Activated CD8-positive, alpha-beta memory T cell treated with anti-CD3 and anti-CD28 coated beads, Interleukin-2, amount 10 ng/mL, durations not matched to agents 7 days and 5 days (primary cell): ENCODE measurements around the gene POLR2H. TPM values are rescaled to one million over a fixed set of nuclear protein-coding genes. Genes with fewer than 3 reads are reported as not detected.

Experiments
- ATAC-seq: fragments of 150-1000 bp; cut with Tn5 transposase; one replicate; pipeline ENCODE4 v1.10.0; 2021; ENCODE audit warnings: moderate library complexity
- CTCF ChIA-PET: fragments of 350-600 bp; sonication (Branson Sonifier 250); formaldehyde crosslinking; loops from one replicate; lab custom pipeline; 2021; ENCODE audit warnings: antibody characterized with exemption; lab: Charles Lee
- DNase-seq: peaks from one replicate; pipeline ENCODE4 v3.0.0-alpha.2; 2020
- H3K27ac Mint-ChIP-seq: one replicate; pipeline ENCODE4 v1.8.0; 2021; ENCODE audit warnings: mild to moderate bottlenecking, mixed read lengths
- H3K27me3 Mint-ChIP-seq: one replicate; pipeline ENCODE4 v1.8.0; 2021; ENCODE audit warnings: mixed read lengths
- H3K36me3 Mint-ChIP-seq: one replicate; pipeline ENCODE4 v1.8.0; 2021; ENCODE audit warnings: mild to moderate bottlenecking, mixed read lengths
- H3K4me1 Mint-ChIP-seq: one replicate; pipeline ENCODE4 v1.8.0; 2021; ENCODE audit warnings: mixed read lengths
- H3K4me3 Mint-ChIP-seq: one replicate; pipeline ENCODE4 v1.8.0; 2021; ENCODE audit warnings: mild to moderate bottlenecking, moderate library complexity, mixed read lengths
- H3K9me3 Mint-ChIP-seq: one replicate; pipeline ENCODE4 v1.8.0; 2022; ENCODE audit warnings: low read depth, mixed read lengths
- total RNA-seq, 2 experiments: library from RNA; stranded (reverse); gene quantifications; one replicate each; pipeline ENCODE4 v1.2.3, GENCODE V29; 2021

Gene POLR2H
- total RNA-seq, 2 experiments from 2014 or later = 84.3 to 104 TPM

- CTCF ChIA-PET = interaction anchor here (1.8 kb wide), 1 partner anchor 108 kb away, joined by 6 read pairs; no protein-coding TSS in a partner anchor
- DNase-seq (no peak), ATAC-seq (no peak)
- Mint-ChIP-seq H3K27me3 (peaks cover 24% of the 10 kb centered on the region), H3K27ac (no peak overlapping the region), H3K4me3 (no peak overlapping the region), H3K36me3 (no peaks in the 10 kb centered on the region), H3K4me1 (no peaks in the 10 kb centered on the region), H3K9me3 (no peaks in the 10 kb centered on the region)
Observed at GRCh38 chr3:184405075-184406030, 43.8 kb downstream of the POLR2H start.

- Mint-ChIP-seq H3K36me3 (no peaks in the 10 kb centered on the region), H3K4me3 (no peak overlapping the region), H3K9me3 (no peaks in the 10 kb centered on the region), H3K4me1 (no peaks in the 10 kb centered on the region), H3K27ac (no peak overlapping the region), H3K27me3 (peaks cover 2% of the 10 kb centered on the region)
- CTCF ChIA-PET = interaction anchor here (1.4 kb wide), 1 partner anchor 24 kb away, joined by 3 read pairs; no protein-coding TSS in a partner anchor
- DNase-seq = no peak
- ATAC-seq = no peak
Observed at GRCh38 chr3:184409331-184409926, 47.9 kb downstream of the POLR2H start.

- no peak overlapping the region for H3K27ac Mint-ChIP-seq
- no peaks in the 10 kb centered on the region for H3K27me3 Mint-ChIP-seq
- H3K4me1 Mint-ChIP-seq = no peaks in the 10 kb centered on the region
- CTCF ChIA-PET = interaction anchor here (1.4 kb wide), 1 partner anchor 25 kb away, joined by 3 read pairs; no protein-coding TSS in a partner anchor
- DNase-seq (no peak), ATAC-seq (no peak)
- H3K36me3 Mint-ChIP-seq = no peaks in the 10 kb centered on the region
- H3K4me3 Mint-ChIP-seq = no peak overlapping the region
- no peaks in the 10 kb centered on the region for H3K9me3 Mint-ChIP-seq
Observed at GRCh38 chr3:184409946-184410500, 48.5 kb downstream of the POLR2H start.

GRCh38 chr3:184414418-184415202 is 53.1 kb downstream of the POLR2H start:
- H3K4me3 Mint-ChIP-seq = no peak overlapping the region
- no peaks in the 10 kb centered on the region for H3K27me3 Mint-ChIP-seq
- ATAC-seq (no peak), DNase-seq (no peak)
- CTCF ChIA-PET = interaction anchor here (0.9 to 6.5 kb wide), 4 partner anchors 43 to 128 kb away, joined by 3 to 50 read pairs (median 4); no protein-coding TSS in a partner anchor
- H3K9me3 Mint-ChIP-seq = no peaks in the 10 kb centered on the region
- H3K27ac Mint-ChIP-seq = no peak overlapping the region
- peaks cover 2% of the 10 kb centered on the region for H3K4me1 Mint-ChIP-seq
- H3K36me3 Mint-ChIP-seq = no peaks in the 10 kb centered on the region

GRCh38 chr3:184415203-184415490 is 53.6 kb downstream of the POLR2H start:
- no peak overlapping the region for H3K4me3 Mint-ChIP-seq
- H3K27me3 Mint-ChIP-seq = peaks cover 4% of the 10 kb centered on the region
- H3K36me3 Mint-ChIP-seq = no peaks in the 10 kb centered on the region
- peaks cover 2% of the 10 kb centered on the region for H3K4me1 Mint-ChIP-seq
- no peak overlapping the region for H3K27ac Mint-ChIP-seq
- ATAC-seq (no peak), DNase-seq (no peak)
- H3K9me3 Mint-ChIP-seq = no peaks in the 10 kb centered on the region
- CTCF ChIA-PET = interaction anchor here (6.5 kb wide), 1 partner anchor 98 kb away, joined by 50 read pairs; no protein-coding TSS in a partner anchor

GRCh38 chr3:184417619-184418327 is 56.3 kb downstream of the POLR2H start:
- no peak overlapping the region for H3K4me3 Mint-ChIP-seq
- CTCF ChIA-PET = interaction anchor here (0.6 to 6.5 kb wide), 11 partner anchors 11 to 126 kb away, joined by 3 to 50 read pairs (median 4); no protein-coding TSS in a partner anchor
- peak; percentile 96 for ATAC-seq
- H3K27ac Mint-ChIP-seq = no peak overlapping the region
- H3K36me3 Mint-ChIP-seq = no peaks in the 10 kb centered on the region
- DNase-seq = peak; percentile 72
- peaks cover 2% of the 10 kb centered on the region for H3K4me1 Mint-ChIP-seq
- peaks cover 6% of the 10 kb centered on the region for H3K27me3 Mint-ChIP-seq
- no peaks in the 10 kb centered on the region for H3K9me3 Mint-ChIP-seq

Other genes starting within 250 kb of the POLR2H start
- 10 to 100 TPM; 52.2 to 61.6 TPM for gene EIF2B5, start 226.4 kb upstream of the POLR2H start, total RNA-seq
- 10 to 100 TPM; 42.6 to 44.2 TPM for gene DVL3, start 206.3 kb upstream of the POLR2H start, total RNA-seq
- 100 to 1,000 TPM; 218 to 230 TPM for gene AP2M1, start 186.9 kb upstream of the POLR2H start, total RNA-seq
- 10 to 100 TPM; 57.6 to 60.2 TPM for gene ABCF3, start 175.5 kb upstream of the POLR2H start, total RNA-seq
- not detected for gene VWA5B2, start 132.1 kb upstream of the POLR2H start, total RNA-seq
- gene ALG3, start 112.7 kb upstream of the POLR2H start, total RNA-seq = 10 to 100 TPM; 38.7 to 48.2 TPM
- gene EEF1AKMT4, start 112.0 kb upstream of the POLR2H start, total RNA-seq = 1 to 10 TPM; 4.1 to 6.7 TPM
- gene CAMK2N2, start 100.2 kb upstream of the POLR2H start, total RNA-seq = under 1 TPM; 0.20 to 0.37 TPM
- gene ECE2, start 85.7 kb upstream of the POLR2H start, total RNA-seq = not detected
- gene PSMD2, start 62.5 kb upstream of the POLR2H start, total RNA-seq = 100 to 1,000 TPM; 193 to 258 TPM
- 100 to 1,000 TPM; 348 to 471 TPM for gene EIF4G1, start 47.1 kb upstream of the POLR2H start, total RNA-seq
- gene FAM131A, start 24.1 kb upstream of the POLR2H start, total RNA-seq = 1 to 10 TPM; 3.1 to 4.5 TPM
- 1 to 10 TPM; 3.4 to 4.1 TPM for gene CLCN2, start 105 bp upstream of the POLR2H start, total RNA-seq
- not detected for gene THPO, start 16.5 kb downstream of the POLR2H start, total RNA-seq
- not detected for gene CHRD, start 18.3 kb downstream of the POLR2H start, total RNA-seq
- gene EPHB3, start 200.1 kb downstream of the POLR2H start, total RNA-seq = not detected